Measurements from ENCODE around the gene NFYC. TPM values are rescaled to one million over a fixed set of nuclear protein-coding genes. Genes with fewer than 3 reads are reported as not detected.
A peak's percentile ranks its signal among the peaks of the same experiment; 100 is the strongest.

Gene NFYC
- total RNA-seq, 6 donors from 2014 or later: 40.0 to 73.3 (median 50.9) TPM

DNA sequence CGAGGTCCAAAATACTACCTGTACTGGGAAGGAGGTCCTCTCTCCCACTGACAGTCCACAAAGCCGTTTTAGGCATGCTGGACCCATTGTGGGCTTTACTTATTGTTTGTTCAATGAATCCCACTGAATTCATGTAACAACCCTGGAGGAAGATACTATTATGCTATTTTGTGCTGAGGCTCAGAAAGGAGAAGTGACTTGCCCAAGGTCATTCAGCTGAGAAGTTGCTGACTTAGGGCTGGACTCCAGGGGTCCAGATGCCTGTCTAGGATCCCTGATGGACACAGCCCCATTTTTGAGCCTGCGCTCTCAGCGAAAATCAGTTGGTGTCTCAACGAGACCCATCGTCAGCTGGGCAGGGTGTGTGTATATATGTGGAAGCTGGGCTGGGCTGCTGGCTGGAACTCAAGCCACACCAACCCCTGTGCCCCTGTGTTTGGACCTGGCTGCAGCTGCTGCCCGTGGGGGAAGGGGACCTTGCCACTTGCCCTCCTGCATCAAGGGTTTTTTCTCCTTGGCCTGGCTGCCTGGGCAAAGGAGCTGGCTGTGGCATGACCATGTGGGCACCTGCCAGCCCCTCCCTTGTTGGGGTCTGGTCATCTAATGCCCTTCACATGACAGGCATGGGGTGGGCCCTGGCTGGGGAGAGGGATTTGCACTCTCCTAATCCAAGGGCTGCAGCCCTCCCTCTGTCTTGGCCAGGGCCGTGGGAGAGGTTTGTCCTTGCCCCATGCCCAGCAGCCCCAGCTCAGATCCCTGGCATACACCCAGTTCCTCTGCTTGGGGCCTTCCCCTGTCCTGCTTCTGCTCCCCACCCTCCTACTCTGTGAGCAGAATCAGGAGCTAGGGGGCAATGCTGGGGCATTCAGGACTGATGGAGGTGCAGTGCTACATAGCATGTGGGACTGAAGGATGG, 107.1 kb downstream of the NFYC start:
- H3K9me3 ChIP-seq: no peaks in the 10 kb centered on the region
- TF ChIP-seq EP300 (IDR thresholded peaks at IDR 0.05): no peak
- TF ChIP-seq POLR2AphosphoS5 (IDR thresholded peaks at IDR 0.05): no peak
- TF ChIP-seq, protein P1, sequence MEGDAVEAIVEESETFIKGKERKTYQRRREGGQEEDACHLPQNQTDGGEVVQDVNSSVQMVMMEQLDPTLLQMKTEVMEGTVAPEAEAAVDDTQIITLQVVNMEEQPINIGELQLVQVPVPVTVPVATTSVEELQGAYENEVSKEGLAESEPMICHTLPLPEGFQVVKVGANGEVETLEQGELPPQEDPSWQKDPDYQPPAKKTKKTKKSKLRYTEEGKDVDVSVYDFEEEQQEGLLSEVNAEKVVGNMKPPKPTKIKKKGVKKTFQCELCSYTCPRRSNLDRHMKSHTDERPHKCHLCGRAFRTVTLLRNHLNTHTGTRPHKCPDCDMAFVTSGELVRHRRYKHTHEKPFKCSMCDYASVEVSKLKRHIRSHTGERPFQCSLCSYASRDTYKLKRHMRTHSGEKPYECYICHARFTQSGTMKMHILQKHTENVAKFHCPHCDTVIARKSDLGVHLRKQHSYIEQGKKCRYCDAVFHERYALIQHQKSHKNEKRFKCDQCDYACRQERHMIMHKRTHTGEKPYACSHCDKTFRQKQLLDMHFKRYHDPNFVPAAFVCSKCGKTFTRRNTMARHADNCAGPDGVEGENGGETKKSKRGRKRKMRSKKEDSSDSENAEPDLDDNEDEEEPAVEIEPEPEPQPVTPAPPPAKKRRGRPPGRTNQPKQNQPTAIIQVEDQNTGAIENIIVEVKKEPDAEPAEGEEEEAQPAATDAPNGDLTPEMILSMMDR (IDR thresholded peaks at IDR 0.05): no peak
- TF ChIP-seq POLR2A (IDR thresholded peaks at IDR 0.05): no peak
- no peak for DNase-seq
- no peaks in the 10 kb centered on the region for H3K27me3 ChIP-seq
- H3K36me3 ChIP-seq: no peaks in the 10 kb centered on the region
- peaks cover 10 to 21% (median 19%) of the 10 kb centered on the region in 4 donors for H3K4me1 ChIP-seq
- 76 to 77% methylated on average over 2 to 8 of the region's 8 CpGs for WGBS, 2 donors
- H3K4me3 ChIP-seq: no peak overlapping the region
- no peak for ATAC-seq (ENCODE audit: low FRiP score in 2 of 2)
- no peak overlapping the region for H3K27ac ChIP-seq

GRCh38 chr1:40799351-40799867, 107.9 kb downstream of the NFYC start:
- no peak for ATAC-seq (ENCODE audit: low FRiP score in 2 of 2)
- no peak for DNase-seq
- 61 to 68% methylated on average over 4 to 8 of the region's 9 CpGs for WGBS, 2 donors
- Histone ChIP-seq H3K4me3 (no peak overlapping the region), H3K9me3 (no peaks in the 10 kb centered on the region), H3K36me3 (no peaks in the 10 kb centered on the region), H3K27me3 (no peaks in the 10 kb centered on the region), H3K4me1 (peaks cover 10 to 21% (median 19%) of the 10 kb centered on the region in 4 donors), H3K27ac (no peak overlapping the region)
- TF ChIP-seq EP300 (IDR thresholded peaks at IDR 0.05) (no peak), POLR2A (IDR thresholded peaks at IDR 0.05) (no peak), POLR2AphosphoS5 (IDR thresholded peaks at IDR 0.05) (no peak)
- TF ChIP-seq, protein P1 (IDR thresholded peaks at IDR 0.05): no peak

- TF ChIP-seq, protein P1 (IDR thresholded peaks at IDR 0.05): no peak
- TF ChIP-seq POLR2AphosphoS5 (IDR thresholded peaks at IDR 0.05) (no peak), POLR2A (IDR thresholded peaks at IDR 0.05) (no peak), EP300 (IDR thresholded peaks at IDR 0.05) (no peak)
- no peaks in the 10 kb centered on the region for H3K36me3 ChIP-seq
- H3K27ac ChIP-seq: peak overlapping the region; percentile 65 to 86 (median 80)
- WGBS, 2 donors: 53 to 65% methylated on average over 2 to 3 of the region's 3 CpGs
- peak overlapping the region in 3 of 4 donors; percentile 44 to 60 (median 53) for H3K4me3 ChIP-seq
- H3K4me1 ChIP-seq: peaks cover 10 to 21% (median 19%) of the 10 kb centered on the region in 4 donors
- H3K9me3 ChIP-seq: no peaks in the 10 kb centered on the region
- ATAC-seq (ENCODE audit: low FRiP score in 2 of 2): no peak
- no peaks in the 10 kb centered on the region for H3K27me3 ChIP-seq
- no peak for DNase-seq
Measured at GRCh38 chr1:40801742-40802077, 110.2 kb downstream of the NFYC start.

DNA sequence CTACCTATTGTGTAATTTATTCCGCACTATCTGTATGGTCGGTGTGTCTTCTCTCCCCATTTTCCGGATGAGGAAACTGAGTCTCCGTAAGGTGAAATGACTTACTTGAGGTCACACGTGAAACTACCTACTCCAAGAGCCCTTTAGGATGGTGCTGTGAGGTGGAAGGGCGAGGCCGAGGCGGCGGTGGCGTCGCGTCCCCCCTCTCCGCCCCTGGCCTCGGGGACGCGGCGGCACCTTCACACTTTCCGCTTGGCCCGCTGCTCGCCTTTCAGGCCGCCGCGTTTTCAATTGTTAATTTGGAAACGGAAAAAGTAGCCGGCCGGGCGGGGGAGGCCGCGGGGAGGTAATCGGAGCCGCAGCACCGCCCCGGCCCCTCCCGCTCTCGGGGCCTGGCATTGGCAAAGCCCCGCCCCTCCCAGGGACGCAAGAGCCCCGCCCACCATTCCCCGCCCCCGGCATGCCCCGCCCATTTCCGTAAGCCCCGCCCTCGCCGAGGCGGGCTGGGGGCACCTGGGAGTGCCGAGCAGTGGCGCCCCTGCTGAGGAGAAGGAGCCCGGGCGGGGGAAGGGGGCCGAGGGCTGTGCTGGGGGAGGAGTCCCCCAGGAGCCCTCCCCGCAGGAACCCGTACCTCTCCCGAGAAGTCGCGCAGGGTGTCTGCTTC, 110.7 kb downstream of the NFYC start:
- WGBS, 2 donors: 5 to 9% methylated on average over 6 to 42 of the region's 56 CpGs
- DNase-seq (peak; percentile 94 to 96), ATAC-seq (ENCODE audit: low FRiP score in 2 of 2) (peak; percentile 91 to 95)
- no peaks in the 10 kb centered on the region for H3K36me3 ChIP-seq
- TF ChIP-seq POLR2AphosphoS5 (IDR thresholded peaks at IDR 0.05) (peak in 1 of 2 donors; percentile 34), POLR2A (IDR thresholded peaks at IDR 0.05) (no peak), EP300 (IDR thresholded peaks at IDR 0.05) (no peak)
- TF ChIP-seq, protein P1 (IDR thresholded peaks at IDR 0.05): no peak
- peaks cover 10 to 21% (median 18%) of the 10 kb centered on the region in 4 donors for H3K4me1 ChIP-seq
- H3K9me3 ChIP-seq: no peaks in the 10 kb centered on the region
- no peaks in the 10 kb centered on the region for H3K27me3 ChIP-seq
- H3K27ac ChIP-seq: peak overlapping the region; percentile 65 to 86 (median 80)
- peak overlapping the region; percentile 21 to 60 (median 48) for H3K4me3 ChIP-seq
